GM12878 (cell line): ENCODE data around the gene IKBKG. TPM values are rescaled to one million over a fixed set of nuclear protein-coding genes. Genes with fewer than 3 reads are reported as not detected.

ENCODE experiments used
- ATAC-seq: fragments of 200-7000 bp; cut with Tn5 transposase; 3 replicates; pipeline ENCODE4 v1.9.1; 2020; ENCODE audit warnings: mild to moderate bottlenecking, moderate library complexity
- BruUV-seq: library from RNA; stranded (reverse); fragments of 400-500 nt; replicated peaks from 2 replicates; lab custom pipeline; 2021; lab: Mats Ljungman, UMichigan
- CTCF ChIA-PET: fragments of 300-600 bp; sonication (Branson Sonifier 250); formaldehyde crosslinking; extraction: SDS; loops from one replicate; lab custom pipeline; 2021; ENCODE audit warnings: inconsistent platforms; lab: Yijun Ruan, JAX
- POLR2A ChIA-PET: fragments of 350-600 bp; formaldehyde crosslinking; extraction: SDS; loops from one replicate; lab custom pipeline; 2021; ENCODE audit warnings: inconsistent platforms; lab: Charles Lee
- RAD21 ChIA-PET: fragments of 300-600 bp; sonication (Branson Sonifier 250); formaldehyde crosslinking; loops from one replicate; lab custom pipeline; 2023; ENCODE audit warnings: antibody characterized with exemption; ENCODE audit not compliant: unreplicated experiment; lab: Charles Lee
- SMC1A ChIA-PET: fragments of 300-600 bp; sonication (Branson Sonifier 250); formaldehyde crosslinking; loops from one replicate; lab custom pipeline; 2023; ENCODE audit not compliant: unreplicated experiment, uncharacterized antibody; lab: Charles Lee
- DNase-seq: peaks from one replicate; pipeline ENCODE4 v3.0.0-alpha.2; 2011; ENCODE audit warnings: low read depth, low spot score
- FAIRE-seq: peaks from 3 replicates; lab custom pipeline; 2011; peaks lifted over from hg19 to GRCh38; lab: Jason Lieb, UNC
- H2AFZ ChIP-seq: 2 replicates; pipeline ENCODE4 v1.6.0; 2011; ENCODE audit warnings: low read depth, low read length, control low read depth; ENCODE audit not compliant: control insufficient read depth
- H3K27ac ChIP-seq: 2 replicates; pipeline ENCODE4 v1.5.1; 2011; ENCODE audit warnings: control low read depth; ENCODE audit not compliant: control insufficient read depth, insufficient read depth
- H3K27me3 ChIP-seq, 2 experiments: replicated peaks in 1 of 2; 2 replicates each; pipeline versions ENCODE4 v1.6.0 to v1.6.1; 2011; ENCODE audit warnings: low read length in 1 of 2; ENCODE audit not compliant: control insufficient read depth in 2 of 2, insufficient read depth in 2 of 2
- H3K36me3 ChIP-seq, 2 experiments: 2 replicates each; pipeline ENCODE4 v1.5.1; 2011; ENCODE audit warnings: low read length in 1 of 2; ENCODE audit not compliant: control insufficient read depth in 2 of 2, insufficient read depth in 2 of 2
- H3K4me1 ChIP-seq: 2 replicates; pipeline ENCODE4 v1.6.1; 2011; ENCODE audit warnings: mild to moderate bottlenecking, low read length, moderate library complexity, mixed read lengths; ENCODE audit not compliant: control insufficient read depth, insufficient read depth
- H3K4me2 ChIP-seq: 2 replicates; pipeline ENCODE4 v1.6.0; 2011; ENCODE audit warnings: control low read depth; ENCODE audit not compliant: control insufficient read depth, insufficient read depth
- H3K4me3 ChIP-seq: fragments of 200-600 bp; sonication (generic); 2 replicates; pipeline ENCODE4 v1.5.1; 2016
- H3K79me2 ChIP-seq: 2 replicates; pipeline ENCODE4 v1.6.0; 2011; ENCODE audit warnings: low read length; ENCODE audit not compliant: control insufficient read depth, insufficient read depth
- H3K9ac ChIP-seq: 2 replicates; pipeline ENCODE4 v1.8.0; 2011; ENCODE audit warnings: low read length, control low read depth, mixed read lengths; ENCODE audit not compliant: control insufficient read depth, insufficient read depth
- H3K9me3 ChIP-seq: replicated peaks from 3 replicates; pipeline ENCODE4 v1.5.1; 2011; ENCODE audit warnings: mild to moderate bottlenecking, low read length; ENCODE audit not compliant: control insufficient read depth, insufficient read depth
- H4K20me1 ChIP-seq: 2 replicates; pipeline ENCODE4 v1.6.0; 2011; ENCODE audit not compliant: control insufficient read depth, insufficient read depth
- BCL3 ChIP-seq: IDR thresholded peaks from 2 replicates; pipeline ENCODE4 v1.6.1; 2011; ENCODE audit warnings: borderline replicate concordance, low read depth, mild to moderate bottlenecking, moderate library complexity, low read length; ENCODE audit not compliant: insufficient read depth, poor library complexity, severe bottlenecking
- CHD2 ChIP-seq: IDR thresholded peaks from 2 replicates; pipeline ENCODE4 v1.6.1; 2011; ENCODE audit warnings: low read depth, low read length, improper control_type of control experiment, borderline replicate concordance
- FOS ChIP-seq: IDR thresholded peaks from 3 replicates; pipeline ENCODE4 v1.6.1; 2011; ENCODE audit warnings: borderline replicate concordance; ENCODE audit not compliant: insufficient read length; ENCODE audit errors: extremely low read depth
- FOXM1 ChIP-seq: IDR thresholded peaks from 2 replicates; pipeline ENCODE4 v1.6.1; 2012; ENCODE audit warnings: low read depth, mild to moderate bottlenecking, inconsistent platforms, low read length, moderate library complexity
- IRF4 ChIP-seq: IDR thresholded peaks from 2 replicates; pipeline ENCODE4 v1.6.1; 2011; ENCODE audit warnings: low read depth, low read length
- MEF2A ChIP-seq: IDR thresholded peaks from 2 replicates; pipeline ENCODE4 v1.6.1; 2011; ENCODE audit warnings: low read depth, mild to moderate bottlenecking, low read length, moderate library complexity; ENCODE audit not compliant: insufficient read depth
- MTA2 ChIP-seq: fragments of 450-650 bp; IDR thresholded peaks from 2 replicates; pipeline ENCODE4 v1.6.1; 2016; ENCODE audit warnings: low read depth, mild to moderate bottlenecking, moderate library complexity
- MXI1 ChIP-seq: fragments of 150-350 bp; IDR thresholded peaks from 2 replicates; pipeline ENCODE4 v1.6.1; 2011; ENCODE audit warnings: low read depth, mild to moderate bottlenecking, inconsistent platforms, low read length, improper control_type of control experiment
- MYB ChIP-seq: fragments of 150-350 bp; IDR thresholded peaks from 2 replicates; pipeline ENCODE4 v1.6.1; 2014; ENCODE audit warnings: mild to moderate bottlenecking, low read depth, low read length, borderline replicate concordance
- PAX8 ChIP-seq: fragments of 450-650 bp; IDR thresholded peaks from 2 replicates; pipeline ENCODE4 v1.6.1; 2017; ENCODE audit warnings: mild to moderate bottlenecking, moderate library complexity
- RB1 ChIP-seq: fragments of 450-650 bp; formaldehyde crosslinking; IDR thresholded peaks from 2 replicates; pipeline ENCODE4 v1.6.1; 2017; ENCODE audit warnings: mild to moderate bottlenecking, borderline replicate concordance
- RELB ChIP-seq: fragments of 450-650 bp; IDR thresholded peaks from 2 replicates; pipeline ENCODE4 v1.6.1; 2017; ENCODE audit warnings: low read depth, mild to moderate bottlenecking, moderate library complexity
- SREBF2 ChIP-seq: IDR thresholded peaks from 2 replicates; pipeline ENCODE4 v1.6.1; 2012; ENCODE audit warnings: mild to moderate bottlenecking, low read length
- USF2 ChIP-seq: IDR thresholded peaks from 2 replicates; pipeline ENCODE4 v1.6.1; 2011; ENCODE audit warnings: low read depth, low read length, improper control_type of control experiment, borderline replicate concordance
- YY1 ChIP-seq: IDR thresholded peaks from 2 replicates; pipeline ENCODE4 v1.6.1; 2011; ENCODE audit warnings: low read depth, mild to moderate bottlenecking, low read length
- ZSCAN29 ChIP-seq: fragments of 450-650 bp; IDR thresholded peaks from 2 replicates; pipeline ENCODE4 v1.6.1; 2017; ENCODE audit warnings: mild to moderate bottlenecking, moderate library complexity
- WGBS: methylation state at CpG from one replicate; pipeline ENCODE4 v1.1.6; 2016; ENCODE audit warnings: low lambda C conversion rate; ENCODE audit not compliant: insufficient replicate concordance, insufficient coverage; ENCODE audit errors: missing lambda C conversion rate; 5-methylcytosine and 5-hydroxymethylcytosine counted together
- in situ Hi-C: fragments of 300-500 bp; cut with MboI; formaldehyde crosslinking; loops from 9 replicates; pipeline ENCODE4 v1.14.3; 2018; ENCODE audit warnings: mixed read lengths
- intact Hi-C: fragments of 100-400 bp; cut with micrococcal nuclease; formaldehyde crosslinking; loops from one replicate; pipeline ENCODE4 v1.14.2; 2022; ENCODE audit not compliant: unreplicated experiment
- polyA plus RNA-seq, 11 experiments: library from polyadenylated mRNA; depleted of rRNA in 4 of 11; unstranded in 6 of 11; stranded (reverse) in 5 of 11; fragments of >200 nt; fragmentation: Nextera tagmentation in 4 of 11; fragmentation: Illumina TruSeq in 1 of 11; extraction: Ambion mirVana in 4 of 11; extraction: Trizol in 1 of 11; gene quantifications; 1 replicate in 1 of 11; 2 replicates in 10 of 11; pipeline versions ENCODE4 v1.2.1 to v1.2.3, GENCODE V29; 2011 to 2016; ENCODE audit warnings: inconsistent platforms in 2 of 11, missing spikeins in 2 of 11, low read depth in 1 of 11
- total RNA-seq, 4 experiments: library from RNA; depleted of rRNA in 3 of 4; stranded (reverse); fragments of >200 nt in 3 of 4; fragmentation: Illumina TruSeq in 1 of 4; extraction: Trizol in 1 of 4; gene quantifications; 2 replicates each; pipeline versions ENCODE4 v1.2.1 to v1.2.3, GENCODE V29; 2013 to 2021
- TF ChIP-seq, protein P1 (sequence below): fragments of 450-650 bp; IDR thresholded peaks from 2 replicates; pipeline ENCODE4 v1.6.1; 2016; ENCODE audit warnings: mild to moderate bottlenecking

IKBKG gene
- total and polyA plus RNA-seq, 10 of the 15 experiments (the other 5 are each of a cell fraction or from before 2014, with no cell fraction given) = 0.35 to 30.7 (median 16.7) TPM

GRCh38 chrX:154534526-154535322, 12.7 kb upstream of the IKBKG start:
- no TSS peak for BruUV-seq
- H3K9ac ChIP-seq = no peak overlapping the region
- no peaks in the 10 kb centered on the region for H4K20me1 ChIP-seq
- H3K79me2 ChIP-seq = no peaks in the 10 kb centered on the region
- DNase-seq (peak; percentile 38), ATAC-seq (peak; percentile 99), FAIRE-seq (peak; percentile 90)
- H3K36me3 ChIP-seq = peaks cover 4 to 8% of the 10 kb centered on the region in 2 experiments
- H3K4me3 ChIP-seq = no peak overlapping the region
- in situ Hi-C loops (loop anchor here (5.0 to 25.0 kb wide), 3 partner anchors 157 to 1577 kb away; partner anchors contain the start of genes EMD and OPN1LW), intact Hi-C loops (loop anchor here (2.0 kb wide), 2 partner anchors 162 to 218 kb away; no protein-coding TSS in a partner anchor)
- no peaks in the 10 kb centered on the region for H3K27me3 ChIP-seq
- no peaks in the 10 kb centered on the region for H3K9me3 ChIP-seq
- H3K4me1 ChIP-seq = peaks cover 5% of the 10 kb centered on the region
- ChIA-PET POLR2A (interaction anchor here (0.7 kb wide), 1 partner anchor 162 kb away, joined by 5 read pairs; no protein-coding TSS in a partner anchor), CTCF (interaction anchor here (0.6 to 2.2 kb wide), 4 partner anchors 9 to 399 kb away, joined by 3 to 18 read pairs (median 6); no protein-coding TSS in a partner anchor), RAD21 (interaction anchor here (1.6 to 2.0 kb wide), 2 partner anchors 160 to 161 kb away, joined by 3 to 11 read pairs; no protein-coding TSS in a partner anchor), SMC1A (interaction anchor here (1.0 to 1.4 kb wide), 2 partner anchors 9 to 161 kb away, joined by 4 read pairs; no protein-coding TSS in a partner anchor)
- peak overlapping the region; percentile 44; the same call in 1 of the 2 replicates for H3K4me2 ChIP-seq
- peak overlapping the region; percentile 62 for H3K27ac ChIP-seq
- 23% methylated on average over 25 of the region's 34 CpGs for WGBS
- no peak overlapping the region for H2AFZ ChIP-seq
- TF ChIP-seq FOXM1 (peak; percentile 67; the same call in 1 of the 2 replicates), CHD2 (no peak; the same call in 1 of the 2 replicates), ZSCAN29 (no peak), RELB (peak; percentile 45; the same call in 1 of the 2 replicates), USF2 (no peak), IRF4 (peak; percentile 65), FOS (no peak), YY1 (peak; percentile 90), MXI1 (peak; percentile 71; the same call in 1 of the 2 replicates), BCL3 (no peak), MTA2 (no peak), SREBF2 (no peak), MYB (no peak), RB1 (peak; percentile 93; the same call in 1 of the 2 replicates), PAX8 (no peak), MEF2A (0 out of 2 replicates have a peak, but pooled peaks have one; percentile 69)
- TF ChIP-seq, protein P1, sequence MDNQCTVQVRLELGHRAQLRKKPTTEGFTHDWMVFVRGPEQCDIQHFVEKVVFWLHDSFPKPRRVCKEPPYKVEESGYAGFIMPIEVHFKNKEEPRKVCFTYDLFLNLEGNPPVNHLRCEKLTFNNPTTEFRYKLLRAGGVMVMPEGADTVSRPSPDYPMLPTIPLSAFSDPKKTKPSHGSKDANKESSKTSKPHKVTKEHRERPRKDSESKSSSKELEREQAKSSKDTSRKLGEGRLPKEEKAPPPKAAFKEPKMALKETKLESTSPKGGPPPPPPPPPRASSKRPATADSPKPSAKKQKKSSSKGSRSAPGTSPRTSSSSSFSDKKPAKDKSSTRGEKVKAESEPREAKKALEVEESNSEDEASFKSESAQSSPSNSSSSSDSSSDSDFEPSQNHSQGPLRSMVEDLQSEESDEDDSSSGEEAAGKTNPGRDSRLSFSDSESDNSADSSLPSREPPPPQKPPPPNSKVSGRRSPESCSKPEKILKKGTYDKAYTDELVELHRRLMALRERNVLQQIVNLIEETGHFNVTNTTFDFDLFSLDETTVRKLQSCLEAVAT = 0 out of 2 replicates have a peak, but pooled peaks have one; percentile 27
